ENCODE results near the gene NR5A2.

Gene NR5A2

GRCh38 chr1:200038981-200039848, 11.7 kb downstream of the NR5A2 start:
- Histone ChIP-seq H3K36me3 (ENCODE audit: control insufficient read depth, insufficient read depth, low read length) (no peaks in the 10 kb centered on the region), H3K4me3 (replicated peaks; ENCODE audit: low read depth, low read length) (peak overlapping the region; percentile 42), H3K27me3 (replicated peaks; ENCODE audit: control insufficient read depth, insufficient read depth, low read length) (peaks cover 11% of the 10 kb centered on the region)
- peak; percentile 35 for DNase-seq (ENCODE audit: extremely low read depth, insufficient read length)
- TF ChIP-seq, protein P1, sequence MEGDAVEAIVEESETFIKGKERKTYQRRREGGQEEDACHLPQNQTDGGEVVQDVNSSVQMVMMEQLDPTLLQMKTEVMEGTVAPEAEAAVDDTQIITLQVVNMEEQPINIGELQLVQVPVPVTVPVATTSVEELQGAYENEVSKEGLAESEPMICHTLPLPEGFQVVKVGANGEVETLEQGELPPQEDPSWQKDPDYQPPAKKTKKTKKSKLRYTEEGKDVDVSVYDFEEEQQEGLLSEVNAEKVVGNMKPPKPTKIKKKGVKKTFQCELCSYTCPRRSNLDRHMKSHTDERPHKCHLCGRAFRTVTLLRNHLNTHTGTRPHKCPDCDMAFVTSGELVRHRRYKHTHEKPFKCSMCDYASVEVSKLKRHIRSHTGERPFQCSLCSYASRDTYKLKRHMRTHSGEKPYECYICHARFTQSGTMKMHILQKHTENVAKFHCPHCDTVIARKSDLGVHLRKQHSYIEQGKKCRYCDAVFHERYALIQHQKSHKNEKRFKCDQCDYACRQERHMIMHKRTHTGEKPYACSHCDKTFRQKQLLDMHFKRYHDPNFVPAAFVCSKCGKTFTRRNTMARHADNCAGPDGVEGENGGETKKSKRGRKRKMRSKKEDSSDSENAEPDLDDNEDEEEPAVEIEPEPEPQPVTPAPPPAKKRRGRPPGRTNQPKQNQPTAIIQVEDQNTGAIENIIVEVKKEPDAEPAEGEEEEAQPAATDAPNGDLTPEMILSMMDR (IDR thresholded peaks at IDR 0.05; ENCODE audit: insufficient read depth, low read length, poor library complexity, severe bottlenecking): no peak

- Histone ChIP-seq H3K4me3 (replicated peaks; ENCODE audit: low read depth, low read length) (no peak overlapping the region), H3K36me3 (ENCODE audit: control insufficient read depth, insufficient read depth, low read length) (no peaks in the 10 kb centered on the region), H3K27me3 (replicated peaks; ENCODE audit: control insufficient read depth, insufficient read depth, low read length) (peaks cover 11% of the 10 kb centered on the region)
- DNase-seq (ENCODE audit: extremely low read depth, insufficient read length): no peak
- TF ChIP-seq, protein P1 (IDR thresholded peaks at IDR 0.05; ENCODE audit: insufficient read depth, low read length, poor library complexity, severe bottlenecking): no peak
Observed at GRCh38 chr1:200039849-200040474, 12.5 kb downstream of the NR5A2 start.

DNA sequence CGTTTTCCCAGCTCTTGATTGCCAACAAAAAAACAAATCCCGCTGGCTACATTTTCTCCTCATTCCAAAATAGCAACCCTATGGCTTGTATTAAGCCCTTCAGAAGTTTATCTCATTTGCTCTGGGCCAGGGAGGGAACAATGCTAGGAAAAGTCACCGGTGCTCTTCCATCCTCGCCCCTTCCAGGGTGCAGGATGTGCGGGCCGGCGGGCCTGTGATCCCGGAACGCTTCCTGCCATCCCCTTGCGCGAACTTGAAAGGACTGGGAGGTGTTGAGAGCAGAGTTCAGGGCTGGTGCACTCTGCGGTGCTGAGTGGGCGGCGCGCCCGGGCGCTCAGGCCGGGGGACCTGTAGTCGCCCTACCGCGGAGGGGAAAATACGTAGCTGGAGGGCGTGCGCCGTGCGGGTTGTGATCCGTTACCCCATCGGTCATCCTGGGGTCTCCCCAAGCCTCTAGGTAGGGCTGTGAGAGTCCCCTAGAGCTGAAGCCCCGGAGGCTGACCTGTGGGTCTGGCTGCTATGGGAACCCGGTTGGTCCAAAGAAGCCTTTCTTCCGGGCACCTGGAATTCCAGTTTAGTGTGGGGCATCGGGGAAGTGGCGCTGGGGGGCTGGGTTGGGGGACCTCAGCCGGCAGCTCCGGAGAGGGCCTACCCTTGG, 13.1 kb downstream of the NR5A2 start:
- peak; percentile 30 for DNase-seq (ENCODE audit: extremely low read depth, insufficient read length)
- Histone ChIP-seq H3K27me3 (replicated peaks; ENCODE audit: control insufficient read depth, insufficient read depth, low read length) (peaks cover 11% of the 10 kb centered on the region), H3K36me3 (ENCODE audit: control insufficient read depth, insufficient read depth, low read length) (no peaks in the 10 kb centered on the region), H3K4me3 (replicated peaks; ENCODE audit: low read depth, low read length) (no peak overlapping the region)
- TF ChIP-seq, protein P1 (IDR thresholded peaks at IDR 0.05; ENCODE audit: insufficient read depth, low read length, poor library complexity, severe bottlenecking): no peak

DNA sequence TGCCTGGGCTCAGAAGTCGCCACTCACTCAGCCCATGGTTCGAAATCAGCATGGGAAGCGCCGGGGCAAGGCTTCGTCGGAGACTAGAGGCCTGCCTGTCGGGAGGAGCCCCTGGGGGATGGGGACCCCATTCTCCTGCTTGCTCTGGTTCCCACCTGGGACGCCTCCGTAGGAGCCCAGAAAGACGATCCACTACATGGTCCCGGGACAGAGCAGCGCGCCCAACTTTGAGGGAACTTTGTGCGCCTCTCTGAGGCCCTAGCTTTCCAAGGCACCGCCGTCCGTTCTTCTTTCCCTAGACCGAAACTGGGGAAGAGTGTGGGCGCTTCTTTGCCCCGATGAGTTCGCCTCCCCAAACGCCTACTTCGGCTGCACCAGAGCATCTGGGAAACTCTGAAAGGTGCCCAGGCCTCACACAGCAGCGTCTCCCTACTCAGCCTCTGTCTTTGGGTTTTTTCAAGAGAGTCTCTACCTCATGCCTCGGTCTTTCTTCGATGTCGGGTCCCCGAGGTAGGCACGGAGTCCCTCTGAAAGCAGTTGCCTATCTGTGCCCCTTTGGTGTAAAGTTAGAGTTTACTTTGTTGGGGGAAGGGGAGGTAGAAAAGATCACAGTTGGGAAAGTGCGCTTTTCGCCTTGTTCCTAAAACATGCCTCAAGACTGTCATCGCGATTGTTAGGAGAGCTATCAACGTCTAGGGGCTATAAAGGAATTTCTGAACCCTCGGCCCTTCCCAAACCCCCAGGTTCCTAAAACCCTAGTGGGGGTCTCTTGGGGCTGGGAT, 14.0 kb downstream of the NR5A2 start:
- no peak for DNase-seq (ENCODE audit: extremely low read depth, insufficient read length)
- H3K4me3 ChIP-seq (replicated peaks; ENCODE audit: low read depth, low read length): no peak overlapping the region
- H3K27me3 ChIP-seq (replicated peaks; ENCODE audit: control insufficient read depth, insufficient read depth, low read length): peaks cover 11% of the 10 kb centered on the region
- H3K36me3 ChIP-seq (ENCODE audit: control insufficient read depth, insufficient read depth, low read length): no peaks in the 10 kb centered on the region
- TF ChIP-seq, protein P1 (IDR thresholded peaks at IDR 0.05; ENCODE audit: insufficient read depth, low read length, poor library complexity, severe bottlenecking): no peak

DNA sequence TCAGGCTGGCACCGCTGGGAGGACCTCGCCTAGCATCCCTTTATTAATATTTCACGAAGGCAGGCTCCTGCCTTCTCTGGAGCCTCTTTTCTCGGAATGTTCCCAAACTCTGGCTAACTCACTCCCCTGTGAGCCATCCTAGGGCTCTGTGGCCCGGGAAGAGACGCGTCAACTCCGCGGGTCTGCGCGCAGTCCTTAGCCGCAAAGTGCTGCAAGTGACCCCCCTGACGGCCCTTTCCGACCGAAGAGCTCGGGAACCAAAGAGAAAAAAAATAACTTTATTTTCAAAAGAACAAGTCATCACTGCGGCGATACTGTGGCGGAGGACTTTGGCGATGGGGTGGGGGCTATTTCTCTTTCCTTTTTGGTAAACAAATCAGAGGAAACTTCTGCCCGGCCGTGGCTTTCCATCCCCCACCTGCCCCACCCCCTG, 14.6 kb downstream of the NR5A2 start:
- Histone ChIP-seq H3K4me3 (replicated peaks; ENCODE audit: low read depth, low read length) (no peak overlapping the region), H3K27me3 (replicated peaks; ENCODE audit: control insufficient read depth, insufficient read depth, low read length) (peaks cover 10% of the 10 kb centered on the region), H3K36me3 (ENCODE audit: control insufficient read depth, insufficient read depth, low read length) (no peaks in the 10 kb centered on the region)
- TF ChIP-seq, protein P1 (IDR thresholded peaks at IDR 0.05; ENCODE audit: insufficient read depth, low read length, poor library complexity, severe bottlenecking): no peak
- no peak for DNase-seq (ENCODE audit: extremely low read depth, insufficient read length)
